ENCODE measurements around the gene RPL28. TPM values are rescaled to one million over a fixed set of nuclear protein-coding genes. Genes with fewer than 3 reads are reported as not detected.

The RPL28 gene
- total and polyA plus RNA-seq, 7 donors, result 253 to 2,816 (median 607) TPM

DNA sequence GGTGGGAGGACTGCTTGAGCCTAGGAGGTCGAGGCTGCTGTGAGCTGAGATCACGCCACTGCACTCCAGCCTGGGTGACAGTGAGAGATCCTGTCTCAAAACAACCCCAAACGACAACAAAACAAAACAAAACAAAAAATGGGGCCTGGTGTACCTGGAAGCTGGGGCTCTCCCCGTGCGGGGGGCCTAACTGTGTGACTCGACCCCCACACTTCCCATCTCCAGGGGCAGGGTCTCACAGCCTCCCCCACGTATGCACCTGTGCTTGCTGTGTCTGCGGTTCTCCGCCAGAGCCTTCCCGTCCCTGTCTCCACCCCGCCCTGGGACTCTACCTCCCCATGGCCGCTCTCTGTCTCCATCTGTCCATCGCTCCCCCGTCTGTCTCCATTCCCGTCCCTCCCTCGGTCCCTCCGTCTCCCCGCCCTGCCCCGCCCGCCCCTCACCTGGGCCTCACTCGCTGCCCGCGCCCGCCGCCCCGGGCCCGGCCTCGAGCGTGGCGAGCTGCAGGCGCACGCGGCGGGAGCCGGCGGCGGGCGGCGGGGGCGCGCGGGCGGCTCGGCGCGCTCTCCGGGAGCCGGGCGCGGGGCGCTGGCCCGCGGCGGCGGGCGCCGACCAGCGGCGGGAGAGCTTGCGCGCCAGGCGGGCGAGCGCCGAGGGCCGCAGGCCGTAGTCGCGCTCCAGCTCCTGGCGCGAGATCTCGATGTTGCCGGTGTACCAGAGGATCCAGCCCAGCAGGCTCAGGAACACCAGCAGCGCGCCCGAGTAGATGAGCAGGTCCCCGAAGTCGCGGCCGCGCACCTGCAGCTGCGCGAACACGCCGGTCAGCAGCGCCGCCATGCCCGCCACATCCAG, 2.2 kb upstream of the RPL28 start:
- Histone ChIP-seq H3K36me3 (peaks cover 12 to 14% (median 13%) of the 10 kb centered on the region in 4 donors), H3K4me1 (peaks cover 0 to 44% (median 38%) of the 10 kb centered on the region in 4 donors), H3K27me3 (no peaks in the 10 kb centered on the region), H3K9me3 (no peaks in the 10 kb centered on the region), H3K4me3 (peak overlapping the region; percentile 27 to 95 (median 83)), H3K27ac (peak overlapping the region; percentile 94 to 97 (median 96))
- TF ChIP-seq POLR2A (IDR thresholded peaks at IDR 0.05) (no peak), EP300 (IDR thresholded peaks at IDR 0.05) (no peak), POLR2AphosphoS5 (IDR thresholded peaks at IDR 0.05) (peak in 2 of 4 donors; percentile 65 to 67)
- TF ChIP-seq, protein P1, sequence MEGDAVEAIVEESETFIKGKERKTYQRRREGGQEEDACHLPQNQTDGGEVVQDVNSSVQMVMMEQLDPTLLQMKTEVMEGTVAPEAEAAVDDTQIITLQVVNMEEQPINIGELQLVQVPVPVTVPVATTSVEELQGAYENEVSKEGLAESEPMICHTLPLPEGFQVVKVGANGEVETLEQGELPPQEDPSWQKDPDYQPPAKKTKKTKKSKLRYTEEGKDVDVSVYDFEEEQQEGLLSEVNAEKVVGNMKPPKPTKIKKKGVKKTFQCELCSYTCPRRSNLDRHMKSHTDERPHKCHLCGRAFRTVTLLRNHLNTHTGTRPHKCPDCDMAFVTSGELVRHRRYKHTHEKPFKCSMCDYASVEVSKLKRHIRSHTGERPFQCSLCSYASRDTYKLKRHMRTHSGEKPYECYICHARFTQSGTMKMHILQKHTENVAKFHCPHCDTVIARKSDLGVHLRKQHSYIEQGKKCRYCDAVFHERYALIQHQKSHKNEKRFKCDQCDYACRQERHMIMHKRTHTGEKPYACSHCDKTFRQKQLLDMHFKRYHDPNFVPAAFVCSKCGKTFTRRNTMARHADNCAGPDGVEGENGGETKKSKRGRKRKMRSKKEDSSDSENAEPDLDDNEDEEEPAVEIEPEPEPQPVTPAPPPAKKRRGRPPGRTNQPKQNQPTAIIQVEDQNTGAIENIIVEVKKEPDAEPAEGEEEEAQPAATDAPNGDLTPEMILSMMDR (IDR thresholded peaks at IDR 0.05), result no peak
- DNase-seq, result peak; percentile 83
- WGBS, 2 donors, result 3% methylated on average over 88 of the region's 88 CpGs
- intact Hi-C loops (cut with DNase I), result loop anchor here (1.0 kb wide), 2 partner anchors 44 to 81 kb away; partner anchors contain the start of gene KMT5C

DNA sequence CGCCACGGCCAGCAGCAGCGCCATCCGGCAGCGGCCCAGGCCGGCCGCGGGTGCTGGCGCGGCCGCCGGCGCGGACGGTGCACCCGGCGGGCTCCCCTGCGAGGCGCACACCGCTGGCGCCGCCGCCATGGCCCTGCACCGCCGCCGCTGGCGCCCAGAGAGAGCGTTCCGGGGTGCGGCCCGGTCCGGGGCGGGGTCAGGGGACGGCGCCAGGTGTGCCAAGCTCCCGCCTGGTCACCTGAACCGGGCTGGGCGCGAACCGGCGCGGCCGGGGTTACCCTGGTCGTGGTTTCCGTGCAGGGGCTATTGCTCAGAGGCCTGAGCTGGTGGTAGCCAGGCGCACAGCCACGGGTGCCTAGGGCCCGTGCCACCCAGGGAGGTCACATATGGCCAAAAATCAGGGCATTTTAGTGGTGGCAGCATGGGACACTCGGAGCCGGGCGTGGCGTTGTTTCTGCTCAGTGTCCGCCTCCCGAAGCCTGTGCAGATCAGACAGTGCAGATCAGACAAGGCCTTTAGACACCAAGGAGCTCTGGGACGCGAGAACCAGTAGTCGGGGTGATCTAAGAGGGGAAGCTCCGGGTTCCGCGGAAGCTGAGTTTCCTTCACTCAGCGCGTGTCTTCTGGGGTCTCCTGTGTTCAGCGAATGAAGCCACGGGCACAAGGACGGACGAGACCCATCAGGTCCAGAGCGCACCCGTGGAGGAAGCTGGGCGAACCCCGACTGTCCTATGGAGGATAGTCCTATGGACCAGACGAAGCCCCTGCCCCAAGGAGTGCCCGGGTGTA, 1.4 kb upstream of the RPL28 start, which contains the start of gene TMEM238:
TMEM238 (minus strand) TSS at position 162 of the 789 bp plus-strand sequence; CDS start at position 129, 33 bp downstream.
- TF ChIP-seq POLR2AphosphoS5 (IDR thresholded peaks at IDR 0.05) (no peak), POLR2A (IDR thresholded peaks at IDR 0.05) (no peak), EP300 (IDR thresholded peaks at IDR 0.05) (no peak)
- TF ChIP-seq, protein P1 (IDR thresholded peaks at IDR 0.05), result no peak
- H3K4me3 ChIP-seq, result peak within 1 kb of the TSS; percentile 39 to 95 (median 83)
- peak within 1 kb of the TSS; percentile 94 to 97 (median 96) for H3K27ac ChIP-seq
- no peak for DNase-seq
- H3K36me3 ChIP-seq, result peaks cover 15 to 20% (median 17%) of the 10 kb centered on the region in 4 donors
- no peaks in the 10 kb centered on the region for H3K9me3 ChIP-seq
- intact Hi-C loops (cut with DNase I), result no loop called here
- 5 to 9% methylated on average over 72 of the region's 72 CpGs for WGBS, 2 donors
- no peaks in the 10 kb centered on the region for H3K27me3 ChIP-seq
- peaks cover 0 to 53% (median 46%) of the 10 kb centered on the region in 4 donors for H3K4me1 ChIP-seq

DNA sequence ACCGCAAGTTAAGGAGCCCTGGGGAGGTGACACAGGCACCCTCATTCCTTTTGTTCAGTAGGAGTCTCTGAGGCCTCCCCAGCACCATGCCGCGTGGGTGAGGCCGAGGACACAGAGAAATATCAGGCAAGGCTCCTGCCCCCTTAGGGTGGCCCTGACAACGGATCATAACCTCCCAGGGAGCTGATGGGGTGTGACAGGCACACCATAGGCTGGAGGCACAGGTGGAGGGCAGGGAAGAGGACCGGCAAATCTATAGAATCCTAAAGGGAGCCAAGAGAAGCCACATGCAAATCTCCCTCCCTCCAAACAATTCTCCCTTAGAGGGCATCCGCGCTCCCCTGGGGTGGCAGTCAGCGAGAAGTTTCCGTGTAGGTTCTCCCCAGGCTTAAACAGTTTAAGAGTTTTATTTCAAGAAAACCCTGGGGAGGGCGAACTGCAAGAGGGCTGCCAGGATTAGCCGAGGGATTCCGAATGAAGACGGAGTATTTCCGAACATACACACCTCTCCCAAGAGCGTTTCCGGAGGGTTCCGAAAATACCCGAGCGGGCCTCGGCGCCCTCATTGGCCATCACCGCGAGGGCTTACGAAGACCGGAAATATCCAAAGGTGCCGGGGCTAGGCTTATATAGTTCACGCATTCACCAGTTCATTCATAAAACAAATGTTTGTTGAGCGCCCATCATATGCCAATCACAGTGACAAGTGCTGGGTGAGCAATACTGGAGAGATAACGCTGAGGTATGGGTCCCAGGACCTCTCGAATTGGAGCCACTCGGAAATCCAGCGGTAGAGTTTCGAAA, 610 bp upstream of the RPL28 start:
- no peaks in the 10 kb centered on the region for H3K27me3 ChIP-seq
- TF ChIP-seq EP300 (IDR thresholded peaks at IDR 0.05) (no peak), POLR2AphosphoS5 (IDR thresholded peaks at IDR 0.05) (peak in 3 of 4 donors; percentile 2 to 41 (median 9)), POLR2A (IDR thresholded peaks at IDR 0.05) (peak in 1 of 2 donors; percentile 35)
- TF ChIP-seq, protein P1 (IDR thresholded peaks at IDR 0.05), result no peak
- 2 to 4% methylated on average over 34 of the region's 34 CpGs for WGBS, 2 donors
- peak overlapping the region; percentile 39 to 95 (median 83) for H3K4me3 ChIP-seq
- no peaks in the 10 kb centered on the region for H3K9me3 ChIP-seq
- peaks cover 0 to 59% (median 52%) of the 10 kb centered on the region in 4 donors for H3K4me1 ChIP-seq
- H3K27ac ChIP-seq, result peak overlapping the region; percentile 94 to 97 (median 96)
- DNase-seq, result peak; percentile 99
- intact Hi-C loops (cut with DNase I), result loop anchor here (1.0 to 5.0 kb wide), 4 partner anchors 22 to 1518 kb away; partner anchors contain the start of genes BRSK1, HSPBP1, MYADM and UBE2S
- H3K36me3 ChIP-seq, result peaks cover 15 to 28% (median 17%) of the 10 kb centered on the region in 4 donors

DNA sequence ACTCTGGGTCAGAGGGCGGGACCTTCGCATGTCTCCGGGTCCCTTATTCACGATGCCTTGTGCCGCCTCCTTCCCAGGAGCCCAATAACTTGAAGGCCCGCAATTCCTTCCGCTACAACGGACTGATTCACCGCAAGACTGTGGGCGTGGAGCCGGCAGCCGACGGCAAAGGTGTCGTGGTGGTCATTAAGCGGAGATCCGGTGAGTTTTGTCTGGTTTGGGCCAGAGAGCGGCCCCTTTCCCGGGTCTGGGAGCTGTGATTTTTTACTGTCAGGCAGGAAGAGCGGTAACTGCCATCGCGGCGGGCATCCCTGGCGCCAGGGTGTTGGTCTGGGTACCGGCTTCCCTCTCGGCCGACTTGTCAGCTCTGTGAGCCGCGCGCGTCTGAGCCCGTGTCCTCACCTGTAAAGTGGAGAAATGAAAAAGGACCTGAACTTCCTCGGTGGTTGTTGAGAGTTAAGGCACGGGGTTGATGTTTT, 800 bp downstream of the RPL28 start:
- WGBS, 2 donors, result 1 to 2% methylated on average over 33 of the region's 33 CpGs

More for the DNA sequence above, 800 bp downstream of the RPL28 start:
- H3K27ac ChIP-seq, result peak overlapping the region; percentile 94 to 97 (median 96)
- H3K36me3 ChIP-seq, result peaks cover 15 to 33% (median 17%) of the 10 kb centered on the region in 4 donors
- H3K4me1 ChIP-seq, result peaks cover 0 to 63% (median 54%) of the 10 kb centered on the region in 4 donors
- TF ChIP-seq, protein P1 (IDR thresholded peaks at IDR 0.05), result no peak
- TF ChIP-seq POLR2AphosphoS5 (IDR thresholded peaks at IDR 0.05) (no peak), EP300 (IDR thresholded peaks at IDR 0.05) (no peak), POLR2A (IDR thresholded peaks at IDR 0.05) (no peak)
- intact Hi-C loops (cut with DNase I), result loop anchor here (5.0 kb wide), 2 partner anchors 104 to 1519 kb away; partner anchors contain the start of genes BRSK1, HSPBP1 and MYADM
- peak overlapping the region; percentile 80 to 95 (median 88) for H3K4me3 ChIP-seq
- DNase-seq, result no peak
- no peaks in the 10 kb centered on the region for H3K27me3 ChIP-seq
- H3K9me3 ChIP-seq, result no peaks in the 10 kb centered on the region
